Epithelial cell of prostate (primary cell): Measurements from ENCODE around the gene UBE2E3.
"Not testable (repeated sequence)": the region's sequence is repeated elsewhere in the genome, so short reads cannot be mapped to it uniquely, and the experiment has no call there.

Experiments
- DNase-seq: peaks from one replicate; pipeline ENCODE4 v3.0.0-alpha.2; 2011; ENCODE audit warnings: low read depth, low spot score
- H3K27ac ChIP-seq: fragments of 450-650 bp; 2 replicates; pipeline ENCODE4 v1.5.1; 2017; ENCODE audit warnings: mild to moderate bottlenecking

Gene UBE2E3

DNA sequence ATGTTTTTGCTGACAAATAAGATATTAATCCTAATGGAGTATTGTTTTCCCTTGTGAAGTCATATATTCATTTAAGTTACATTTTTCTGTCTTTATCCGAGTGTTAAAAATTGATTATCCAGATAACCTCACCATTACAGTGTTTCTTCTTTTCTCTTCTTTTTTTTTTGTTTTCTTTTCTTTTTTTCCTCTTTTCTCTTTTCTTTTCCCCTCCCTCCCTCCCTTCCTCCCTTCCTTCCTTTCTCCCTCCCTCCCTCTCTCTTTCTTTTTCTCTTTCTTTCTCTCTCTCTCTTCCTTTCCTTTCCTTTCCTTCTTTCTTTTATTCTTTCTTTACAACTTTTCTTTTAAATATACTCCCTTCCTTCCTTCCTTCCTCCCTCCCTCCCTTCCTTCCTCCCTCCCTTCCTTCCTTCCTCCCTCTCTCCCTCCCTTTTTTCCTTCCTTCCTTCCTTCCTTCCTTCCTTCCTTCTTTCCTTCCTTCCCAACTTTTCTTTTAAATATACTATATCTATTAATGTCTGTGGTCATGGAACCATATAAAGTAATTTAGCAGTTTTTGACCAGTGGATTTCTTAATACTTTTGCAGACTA is 40.9 kb downstream of the UBE2E3 start:
- DNase-seq: no peak
- H3K27ac ChIP-seq: no peak overlapping the region

DNA sequence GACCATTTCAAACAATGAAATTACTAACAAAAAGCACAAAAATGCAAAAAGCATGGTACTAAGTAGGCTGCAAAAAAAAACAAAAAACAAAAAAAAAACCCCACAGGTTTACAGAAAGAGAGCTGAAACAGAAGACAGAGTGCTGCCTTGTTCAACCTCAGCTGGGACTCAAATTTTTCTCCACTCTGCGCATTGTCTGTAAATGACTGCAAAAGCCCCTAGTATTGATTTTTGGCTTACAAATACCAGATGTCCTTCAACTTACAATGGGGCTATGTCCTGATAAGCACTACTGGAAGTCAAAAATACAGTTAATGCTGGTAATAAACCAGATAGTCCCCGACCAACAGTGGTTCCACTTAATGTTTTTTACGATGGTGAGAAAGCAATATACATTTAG is 42.2 kb downstream of the UBE2E3 start:
- no peak for DNase-seq
- no peak overlapping the region for H3K27ac ChIP-seq

DNA sequence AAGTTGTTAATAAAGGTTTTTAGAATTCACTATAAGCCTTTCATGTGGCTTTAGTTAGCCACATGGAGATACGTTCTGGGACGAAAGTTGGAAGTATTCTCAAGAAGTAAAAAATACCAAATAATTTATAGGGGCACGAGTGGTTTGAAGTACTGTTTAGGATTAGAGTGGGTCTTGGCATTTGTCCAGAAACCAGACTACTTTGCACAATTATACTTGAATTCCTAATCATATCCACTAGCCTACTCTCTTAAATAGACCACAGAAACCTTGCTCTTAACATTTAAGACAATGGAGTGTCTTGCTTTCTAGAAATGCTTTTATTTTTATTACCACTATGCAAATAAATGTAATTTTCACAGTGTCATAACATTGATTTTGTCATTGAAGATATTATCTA is 44.6 kb downstream of the UBE2E3 start:
- no peak overlapping the region for H3K27ac ChIP-seq
- no peak for DNase-seq

DNA sequence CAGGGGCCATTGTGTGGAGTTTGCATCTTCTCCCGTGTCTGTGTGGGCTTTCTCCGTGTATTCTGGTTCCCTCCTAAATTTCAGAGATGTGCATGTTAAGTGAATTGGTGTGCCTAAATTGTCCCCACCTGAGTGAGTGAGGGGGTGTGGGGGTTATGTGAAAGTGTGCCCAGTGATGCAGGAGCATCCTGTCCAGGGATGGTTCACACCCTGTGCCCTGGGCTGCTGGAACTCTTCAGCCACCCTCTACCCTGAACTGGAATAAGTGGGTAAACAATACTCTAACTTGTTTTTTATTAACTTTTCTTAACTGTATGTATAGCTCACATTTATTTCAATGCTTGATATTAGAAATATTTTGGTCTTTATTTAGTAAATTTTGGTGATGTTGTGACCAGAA is 56.0 kb downstream of the UBE2E3 start:
- H3K27ac ChIP-seq: peak overlapping the region; percentile 84
- no peak for DNase-seq

DNA sequence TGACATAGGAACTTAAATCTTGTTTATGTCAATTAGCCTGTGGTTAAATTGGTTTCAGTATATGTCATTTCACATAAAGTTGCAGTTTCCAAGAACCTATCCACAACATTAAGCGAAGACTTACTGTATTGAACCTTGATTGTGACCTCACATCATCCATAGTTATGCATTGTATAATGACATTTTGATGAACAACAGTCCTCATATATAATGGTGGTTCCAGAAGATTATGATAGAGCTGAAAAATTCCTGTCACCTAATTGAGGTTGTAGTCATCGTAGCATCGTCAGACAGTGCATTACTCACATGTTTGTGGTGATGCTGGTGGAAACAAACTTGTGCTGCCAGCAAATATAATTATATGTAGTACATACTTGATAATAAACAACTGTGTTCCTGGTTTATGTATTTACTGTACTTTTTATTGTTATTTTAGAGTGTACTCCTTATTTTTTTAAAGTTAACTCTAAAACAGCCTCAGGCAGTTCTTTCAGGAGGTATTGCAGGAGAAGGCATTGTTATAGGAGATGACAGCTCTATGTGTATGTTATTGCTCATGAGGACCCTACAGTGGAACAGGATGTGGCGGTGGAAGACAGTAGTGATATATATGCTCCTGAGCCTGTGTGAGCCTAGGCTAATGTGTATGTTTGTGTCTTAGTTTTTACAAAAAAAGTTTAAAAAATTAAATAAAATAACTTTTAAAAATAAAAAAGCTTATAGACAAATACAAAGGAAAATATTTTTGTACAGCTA is 56.6 kb downstream of the UBE2E3 start:
- peak overlapping the region; percentile 84 for H3K27ac ChIP-seq

DNA sequence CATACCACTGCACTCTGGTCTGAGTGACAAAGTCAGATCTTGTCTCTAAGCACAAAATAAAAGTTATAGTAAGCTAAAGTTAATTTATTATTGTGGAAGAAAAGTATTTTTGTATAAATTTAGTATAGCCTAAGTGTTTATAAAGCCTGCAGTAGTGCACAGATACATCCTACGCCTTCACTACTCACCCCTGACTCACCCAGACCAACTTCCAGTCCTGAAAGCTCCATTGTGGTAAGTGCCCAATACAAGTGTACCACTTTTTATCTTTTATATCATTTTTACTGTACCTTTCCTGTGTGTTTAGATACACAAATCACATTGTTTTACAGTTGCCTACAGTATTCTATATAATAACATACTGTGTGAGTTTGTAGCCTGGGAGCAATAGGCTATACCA is 57.5 kb downstream of the UBE2E3 start:
- peak overlapping the region; percentile 84 for H3K27ac ChIP-seq
- no peak for DNase-seq

More for the DNA sequence above, 56.6 kb downstream of the UBE2E3 start:
- DNase-seq: peak; percentile 36

DNA sequence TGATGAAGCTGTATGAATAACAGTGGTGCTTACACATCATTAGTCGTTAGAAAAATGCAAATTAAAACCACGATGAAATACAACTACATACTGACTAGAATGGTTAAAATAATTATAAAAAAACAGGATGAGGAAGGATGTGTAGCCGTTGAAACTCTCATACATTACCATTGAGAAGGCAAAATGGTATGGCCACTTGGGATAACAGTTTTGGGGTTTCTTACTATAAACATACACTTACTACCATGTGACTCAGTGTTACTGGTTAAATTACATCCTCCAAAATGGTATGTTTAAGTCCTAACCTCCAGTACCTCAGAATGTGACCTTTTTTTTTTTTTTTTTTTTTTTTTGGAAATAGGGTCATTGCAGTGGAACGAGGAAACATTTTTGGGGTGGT is 58.4 kb downstream of the UBE2E3 start:
- peak overlapping the region; percentile 84 for H3K27ac ChIP-seq
- no peak for DNase-seq

DNA sequence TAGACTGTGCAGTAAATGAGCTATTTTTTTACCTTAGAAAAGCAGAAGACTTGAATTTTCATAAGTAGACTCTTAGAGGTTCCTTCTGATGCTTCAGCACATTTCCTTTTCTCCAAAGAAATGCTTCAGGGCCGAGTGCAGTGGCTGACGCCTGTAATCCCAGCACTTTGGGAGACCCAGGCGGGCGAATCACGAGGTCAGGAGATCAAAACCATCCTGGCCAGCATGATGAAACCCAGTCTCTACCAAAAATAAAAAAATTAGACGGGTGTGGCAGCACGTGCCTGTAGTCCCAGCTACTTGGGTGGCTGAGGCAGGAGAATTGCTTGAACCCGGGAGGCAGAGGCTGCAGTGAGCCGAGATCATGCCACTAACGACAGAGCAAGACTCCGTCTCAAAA is 60.4 kb downstream of the UBE2E3 start:
- DNase-seq, H3K27ac ChIP-seq: not testable (repeated sequence)

DNA sequence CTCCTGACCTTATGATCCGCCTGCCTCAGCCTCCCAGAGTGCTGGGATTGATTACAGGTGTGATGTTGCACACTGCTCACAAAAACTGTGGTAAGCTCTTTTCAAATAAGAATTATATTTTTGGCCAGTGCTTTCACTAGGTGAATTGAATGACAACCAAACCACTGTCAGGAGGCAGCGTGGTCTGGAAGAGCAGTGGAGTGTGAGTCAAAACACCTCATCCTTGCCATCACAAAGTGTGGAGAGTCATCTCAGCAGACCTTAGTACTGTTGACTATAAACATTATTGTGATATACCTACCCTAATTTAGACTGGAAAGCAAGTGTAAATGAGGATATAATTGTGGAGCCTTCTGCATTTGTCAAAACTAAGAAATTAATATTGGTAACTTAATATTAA is 61.3 kb downstream of the UBE2E3 start:
- DNase-seq: no peak
- H3K27ac ChIP-seq: no peak overlapping the region

DNA sequence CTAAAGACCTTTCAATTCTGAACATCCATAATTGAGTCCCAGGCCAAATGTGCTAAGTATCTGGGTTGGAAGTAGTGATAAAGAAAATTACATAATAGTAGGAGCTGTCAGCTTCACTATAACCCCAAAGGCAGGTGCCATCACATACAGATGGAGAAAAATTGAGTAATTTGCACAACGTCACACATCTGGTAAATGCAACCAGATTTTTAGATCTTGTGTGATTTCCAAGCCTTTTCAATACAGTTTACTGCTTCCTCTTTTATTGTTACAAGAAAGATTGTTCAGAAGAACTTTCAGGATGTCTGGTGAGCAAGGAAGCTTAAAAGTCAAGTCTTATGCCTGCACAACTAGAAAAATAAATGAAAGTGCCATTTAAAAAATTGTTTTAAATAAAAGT is 62.3 kb downstream of the UBE2E3 start:
- DNase-seq: no peak
- no peak overlapping the region for H3K27ac ChIP-seq

DNA sequence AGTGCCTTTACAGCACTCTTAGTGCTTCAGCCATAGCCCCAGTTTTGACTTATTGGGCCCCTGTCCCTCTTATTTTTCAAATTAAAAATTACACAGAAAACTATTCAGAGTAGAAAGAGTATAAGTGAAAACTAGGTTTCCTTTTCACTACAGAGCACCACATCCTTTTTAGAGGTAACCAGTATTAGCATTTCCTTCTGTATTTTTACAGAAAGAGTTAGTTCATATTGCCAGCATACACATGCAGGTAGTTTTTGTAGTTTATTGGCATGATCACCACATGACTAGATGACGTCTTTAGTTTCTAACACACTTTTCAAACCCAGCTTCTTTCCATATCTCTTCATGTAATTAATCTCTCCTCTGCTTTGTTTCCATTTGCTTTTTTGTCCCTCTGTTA is 66.4 kb downstream of the UBE2E3 start:
- H3K27ac ChIP-seq: no peak overlapping the region
- DNase-seq: no peak

DNA sequence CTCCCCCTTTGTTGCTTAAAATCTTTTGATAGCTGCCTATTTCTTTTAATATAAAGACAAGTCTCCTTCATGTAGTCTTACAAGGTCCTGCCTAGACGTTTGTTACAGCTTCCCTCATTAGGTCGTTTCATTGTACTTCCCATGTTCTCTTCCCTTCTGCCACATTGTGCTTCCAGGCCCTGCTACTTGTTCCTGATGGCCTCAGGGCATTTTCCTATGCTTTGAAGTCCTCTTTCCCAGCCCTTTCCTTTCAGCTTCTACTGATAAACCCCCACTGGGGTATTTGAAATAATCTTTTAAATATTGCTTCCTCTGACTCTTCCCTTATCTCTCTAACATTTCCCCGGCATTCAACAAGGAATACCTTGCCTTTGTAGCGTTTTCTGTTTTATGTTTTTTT is 67.4 kb downstream of the UBE2E3 start:
- no peak for DNase-seq
- no peak overlapping the region for H3K27ac ChIP-seq

DNA sequence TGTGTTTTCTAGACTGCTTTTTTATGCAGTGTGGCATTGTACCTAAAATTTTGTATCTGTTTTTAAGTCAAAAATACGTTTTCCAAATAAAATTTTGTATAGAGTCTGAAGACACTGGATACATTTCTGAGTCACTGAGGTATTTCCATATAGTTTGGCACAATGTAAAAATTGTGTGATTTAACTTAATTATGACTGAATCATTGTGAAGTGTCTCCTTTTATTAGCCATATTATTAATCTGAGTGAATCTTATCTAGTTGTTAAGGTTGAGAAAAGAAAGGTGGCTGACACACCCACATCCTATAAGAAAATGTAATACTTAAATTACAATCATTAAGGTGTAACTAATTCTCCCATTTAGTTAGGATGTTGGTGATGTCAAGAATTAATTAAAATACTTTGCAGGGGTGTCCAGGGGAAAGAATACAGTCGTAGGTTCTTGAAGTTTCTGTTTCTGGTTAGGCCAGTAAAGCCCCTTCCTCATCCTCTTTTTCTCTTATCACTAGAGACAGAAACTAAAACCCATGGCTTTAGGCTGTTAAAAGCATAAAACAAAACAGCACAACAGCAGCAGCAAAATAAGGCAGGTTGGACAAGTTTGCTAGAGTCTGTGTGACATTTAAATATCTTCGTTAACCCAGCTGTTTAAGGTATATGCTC is 71.6 kb downstream of the UBE2E3 start:
- no peak for DNase-seq
- no peak overlapping the region for H3K27ac ChIP-seq

DNA sequence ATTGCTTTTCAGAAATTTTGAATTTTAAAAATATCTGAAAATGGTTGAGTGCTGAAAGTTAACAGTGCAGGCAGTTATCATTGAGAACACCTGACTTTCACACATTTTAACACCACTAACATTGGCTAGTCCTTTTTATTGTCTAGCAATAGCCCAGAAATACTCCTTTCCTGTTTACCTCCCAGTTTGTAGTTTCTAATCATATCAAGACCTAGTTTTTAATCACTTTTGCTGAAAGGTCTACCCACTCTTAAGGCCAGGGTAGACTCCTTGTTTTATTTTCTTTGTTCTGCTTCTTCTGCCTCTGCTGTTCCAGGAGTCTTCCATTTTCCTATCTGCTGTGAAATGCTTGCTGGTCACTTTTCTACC is 72.1 kb downstream of the UBE2E3 start:
- no peak for DNase-seq
- no peak overlapping the region for H3K27ac ChIP-seq

DNA sequence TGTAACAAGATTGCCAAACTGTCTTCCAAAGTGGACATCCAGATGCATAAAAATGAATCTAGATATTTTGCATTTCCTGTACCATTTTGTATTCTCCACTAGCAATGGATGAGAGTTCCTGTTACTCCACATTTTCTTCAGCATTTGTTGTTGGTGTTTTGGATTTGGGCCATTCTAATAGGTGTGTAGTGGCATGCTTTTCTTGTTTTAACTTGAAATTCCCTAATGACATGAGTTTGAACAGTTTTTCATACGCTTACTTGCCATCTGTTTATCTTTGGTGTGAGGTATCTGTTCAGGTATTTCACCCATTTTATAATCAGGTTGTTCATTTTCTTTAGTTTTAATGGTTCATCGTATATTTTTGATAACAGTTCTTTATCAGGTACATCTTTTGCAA is 73.9 kb downstream of the UBE2E3 start:
- no peak for DNase-seq
- H3K27ac ChIP-seq: peak overlapping the region; percentile 44

DNA sequence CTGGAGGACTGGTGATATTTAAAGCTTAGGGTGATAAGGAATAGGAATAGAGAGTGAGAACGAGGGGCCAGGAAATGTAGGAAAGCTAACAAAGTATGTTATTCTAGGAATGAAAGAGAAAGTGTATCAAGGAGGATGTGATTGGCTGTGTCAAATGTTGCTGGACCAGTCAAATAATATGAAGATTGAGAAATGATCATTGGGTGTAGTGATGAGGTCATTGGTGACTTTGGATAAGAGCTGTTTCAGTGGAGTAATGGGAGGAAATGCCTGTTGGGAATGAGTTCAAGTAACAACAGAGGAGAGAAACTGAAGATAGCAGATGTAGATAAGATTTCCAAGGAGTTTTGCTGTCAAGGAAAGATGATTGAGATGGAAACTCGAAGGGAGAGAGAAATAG is 74.4 kb downstream of the UBE2E3 start:
- peak overlapping the region; percentile 44 for H3K27ac ChIP-seq
- DNase-seq: no peak

DNA sequence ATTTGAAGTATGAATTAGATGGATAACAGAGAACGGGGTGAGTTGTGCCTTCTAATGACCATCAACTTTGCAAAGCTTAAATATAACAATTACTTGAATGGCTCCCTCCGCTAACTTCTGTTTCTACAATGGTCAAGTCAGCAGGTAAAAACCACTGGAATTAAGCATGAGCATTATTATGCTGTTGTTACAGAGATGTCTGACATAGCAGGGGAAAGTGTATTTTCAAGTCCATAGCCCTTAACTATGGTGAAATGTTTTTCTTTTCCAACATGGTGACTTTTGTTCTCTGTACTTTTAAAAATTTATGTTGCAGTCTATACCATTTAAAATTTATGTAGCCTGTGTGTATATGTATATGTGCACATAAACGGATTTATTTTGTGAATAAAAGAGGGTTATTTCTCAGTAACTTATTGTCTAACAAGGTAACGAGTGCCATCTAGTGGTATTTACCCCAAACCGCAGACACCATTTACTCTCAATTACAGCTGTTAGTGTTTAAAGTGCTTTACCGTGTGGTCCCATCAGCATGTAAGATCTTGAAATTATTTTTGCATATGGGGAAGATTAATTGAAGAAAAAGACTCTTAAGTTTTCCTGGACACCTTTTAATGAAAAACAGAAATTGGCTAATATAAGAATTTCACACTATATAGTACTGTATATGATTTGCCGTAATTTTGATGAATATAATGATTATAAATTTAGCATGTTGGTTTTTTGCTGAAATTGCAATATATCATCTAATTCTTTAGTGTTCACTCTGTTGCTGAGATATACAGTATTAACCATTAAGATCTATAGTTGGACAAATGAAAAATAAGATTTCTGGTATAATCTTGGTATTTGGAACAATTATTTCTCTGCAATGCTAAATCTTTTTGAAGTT is 78.2 kb downstream of the UBE2E3 start:
- no peak for DNase-seq
- H3K27ac ChIP-seq: no peak overlapping the region

DNA sequence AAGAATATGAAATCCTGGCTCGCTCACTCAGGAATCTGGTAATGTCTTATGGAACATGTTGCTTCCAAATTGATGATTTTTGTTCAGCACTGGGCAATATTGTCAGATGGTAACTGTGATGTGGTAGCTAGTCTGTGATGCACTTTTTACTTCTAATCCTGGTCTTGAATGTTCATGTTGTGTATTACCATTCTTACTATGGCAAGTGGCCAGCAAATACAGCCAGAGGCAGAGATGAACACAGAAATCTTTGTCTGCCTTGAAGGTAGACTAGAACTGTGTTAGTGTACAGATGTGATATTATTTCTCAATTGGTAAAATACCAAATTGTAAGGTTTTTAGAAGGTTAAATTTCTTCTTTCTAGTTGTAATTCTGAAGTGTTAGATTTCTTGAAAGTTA is 83.3 kb downstream of the UBE2E3 start:
- H3K27ac ChIP-seq: no peak overlapping the region
- DNase-seq: no peak

DNA sequence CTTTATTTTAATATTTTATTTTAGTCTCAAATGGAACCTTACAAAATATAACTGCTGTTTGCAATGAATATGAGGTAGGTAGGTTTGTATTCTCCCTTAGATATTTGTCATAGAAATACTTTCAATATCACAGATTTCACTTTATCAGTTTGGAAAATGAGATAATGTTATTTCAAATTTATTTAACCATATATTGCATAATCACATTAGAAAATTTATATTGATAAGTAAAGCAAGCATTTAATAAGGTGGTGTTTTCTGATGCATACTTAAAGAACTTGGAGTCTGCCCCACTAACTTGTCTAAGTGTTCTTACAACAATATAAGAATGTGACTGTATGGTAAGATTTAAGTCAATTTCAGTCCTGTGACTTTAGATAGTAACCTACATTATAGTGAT is 85.1 kb downstream of the UBE2E3 start:
- DNase-seq: no peak

DNA sequence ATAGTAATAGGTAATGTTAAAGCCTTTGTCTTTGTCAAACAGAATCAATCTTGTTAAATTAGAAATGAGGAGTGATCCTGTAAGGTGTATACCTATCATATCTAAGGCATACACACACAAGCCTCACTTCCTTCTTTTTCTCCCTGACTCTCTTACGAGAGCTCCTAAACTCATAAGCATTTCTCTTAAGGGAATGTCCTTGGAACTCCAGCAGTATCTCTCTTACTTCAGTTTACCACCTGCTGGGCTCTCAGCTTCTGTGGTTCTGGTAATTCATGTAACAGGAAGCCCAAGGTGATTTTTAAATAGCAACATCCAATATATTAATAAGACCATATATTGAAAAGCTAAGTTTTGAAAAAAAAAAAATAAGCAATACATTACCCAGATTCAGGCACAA is 85.9 kb downstream of the UBE2E3 start:
- no peak overlapping the region for H3K27ac ChIP-seq
- DNase-seq: no peak

More for the DNA sequence above, 85.1 kb downstream of the UBE2E3 start:
- H3K27ac ChIP-seq: no peak overlapping the region
